Kidney tubule cell (primary cell): Measurements from ENCODE around the gene CDC6.

Experiments
- DNase-seq: peaks from one replicate; pipeline ENCODE4 v3.0.0-alpha.2; 2018; ENCODE audit warnings: low spot score

The CDC6 gene

DNA sequence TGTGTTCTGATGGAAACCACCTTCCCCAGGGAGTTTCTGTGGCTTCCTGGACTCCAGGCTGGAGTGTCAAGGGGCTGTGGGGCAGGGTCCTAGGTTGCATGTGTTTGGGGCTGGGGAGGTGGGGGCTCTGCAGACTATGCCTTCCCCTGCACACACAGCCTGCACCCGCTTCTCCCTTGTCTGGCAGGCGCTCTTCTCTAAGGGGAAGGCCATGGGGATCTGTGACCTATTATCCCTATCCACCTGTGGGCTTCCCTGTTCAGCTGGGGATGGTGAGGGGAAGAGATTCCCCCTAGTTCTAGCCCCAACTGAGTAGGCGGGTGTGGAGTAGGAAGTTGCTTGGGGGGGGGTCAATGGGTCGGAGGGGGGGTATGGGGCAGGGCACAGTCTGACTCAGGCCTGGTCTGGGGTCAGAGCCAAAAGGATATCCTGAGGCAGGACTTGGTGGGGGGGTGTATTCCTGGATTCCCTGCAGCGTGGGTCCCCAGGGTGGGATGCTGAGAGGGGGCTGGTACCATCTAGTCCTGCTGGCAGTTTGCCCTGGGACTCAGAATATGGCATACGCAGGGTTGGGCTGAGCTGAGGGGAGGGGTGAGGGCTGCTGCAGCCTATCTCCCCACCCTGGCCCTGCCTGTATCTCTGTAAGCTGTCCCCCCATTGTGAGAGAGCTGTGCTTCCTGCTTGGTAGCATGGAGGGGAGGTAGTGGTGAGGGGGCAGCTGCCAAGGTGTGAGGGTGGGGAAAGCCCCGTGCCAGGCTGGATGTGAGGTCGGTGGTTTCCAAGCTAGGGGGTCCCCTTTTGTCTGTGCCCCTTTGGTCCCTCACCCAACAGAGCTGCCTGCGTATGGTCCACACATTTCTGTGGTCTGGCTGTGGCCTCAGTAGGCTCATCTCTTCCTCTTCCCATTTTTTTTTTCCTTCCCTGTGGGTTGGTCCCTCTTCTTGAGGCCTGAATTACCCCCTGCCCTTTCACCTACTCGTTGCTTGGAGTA lies 36.0 kb downstream of the CDC6 start:
- no peak for DNase-seq

DNA sequence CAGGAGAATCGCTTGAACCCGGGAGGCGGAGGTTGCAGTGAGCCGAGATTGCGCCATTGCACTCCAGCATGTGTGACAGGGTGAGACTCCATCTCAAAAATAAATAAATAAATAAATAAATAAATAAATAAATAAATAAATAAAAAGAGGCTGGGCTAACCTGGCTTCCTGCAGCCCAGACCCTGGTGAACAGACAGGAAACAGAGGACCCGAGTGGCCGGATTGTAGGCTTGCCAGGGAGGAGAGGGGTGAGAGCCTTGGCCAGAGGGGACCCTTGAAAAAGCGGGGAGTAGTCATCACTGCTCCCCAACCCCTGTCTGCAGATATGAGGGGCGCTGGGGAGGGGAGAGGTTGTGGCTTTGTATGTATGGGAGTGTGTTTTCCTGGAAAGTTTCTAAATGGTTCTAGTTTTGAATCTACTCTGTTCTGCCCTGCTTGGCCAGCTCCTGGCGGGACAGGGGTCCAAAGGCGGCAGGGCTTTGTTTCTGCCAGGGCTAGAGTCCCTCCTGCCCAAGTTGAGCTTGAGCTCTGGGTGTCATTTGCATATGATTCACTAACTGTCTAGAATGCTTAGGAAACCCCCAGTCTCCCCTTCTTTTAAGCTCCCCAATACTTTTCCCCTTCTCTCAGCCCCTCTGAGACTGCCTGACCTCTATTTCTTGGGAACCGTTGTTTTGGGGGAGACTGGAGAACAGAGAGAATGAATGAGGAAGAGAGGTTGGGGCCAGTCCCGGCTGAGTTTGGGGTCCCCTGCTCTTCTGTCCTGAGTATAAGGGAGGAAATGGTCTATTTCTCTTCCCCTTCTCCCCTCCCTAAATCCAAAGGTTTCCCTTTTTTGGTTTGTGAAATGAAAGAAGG lies 37.7 kb downstream of the CDC6 start:
- DNase-seq: no peak

DNA sequence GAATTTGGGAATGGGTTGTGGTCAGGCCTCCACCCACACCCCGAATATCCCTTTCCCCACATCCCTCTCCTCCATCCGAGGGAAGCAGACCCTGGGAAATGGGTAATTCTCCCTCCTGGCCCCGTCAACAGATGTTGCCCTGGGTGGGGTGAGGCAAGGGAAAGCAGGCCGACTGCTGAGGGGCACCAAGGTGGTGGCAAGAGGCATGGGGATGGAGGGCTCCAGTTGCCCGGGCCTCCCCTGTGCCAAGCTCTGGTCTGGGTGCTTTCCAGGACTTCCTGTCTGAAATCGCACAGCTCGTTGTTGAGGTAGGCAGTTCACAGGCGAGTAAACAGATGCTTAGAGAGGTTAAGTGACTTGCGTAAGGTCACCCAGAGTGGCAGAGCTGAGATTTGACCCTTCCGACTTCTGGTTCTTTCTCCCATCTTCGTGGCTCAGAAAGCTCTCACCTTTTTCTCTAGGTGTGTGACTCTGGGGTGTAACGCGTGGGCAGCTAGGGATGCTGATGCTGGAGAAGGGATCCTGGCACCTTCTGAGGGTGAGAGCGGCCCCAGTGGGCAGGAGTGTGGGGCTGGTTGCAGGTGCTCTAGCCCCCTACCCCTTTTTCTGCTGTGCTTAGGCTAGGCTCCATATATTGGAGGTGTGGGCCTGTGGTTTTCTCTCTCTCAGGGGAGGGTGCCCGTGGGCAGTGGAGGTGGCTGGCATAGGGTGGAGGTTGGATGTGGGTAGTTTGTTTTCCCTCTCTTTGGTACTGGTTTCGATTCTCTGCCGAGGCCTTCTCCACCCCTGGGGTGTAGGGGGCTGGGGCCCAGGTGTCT lies 38.5 kb downstream of the CDC6 start:
- DNase-seq: no peak

DNA sequence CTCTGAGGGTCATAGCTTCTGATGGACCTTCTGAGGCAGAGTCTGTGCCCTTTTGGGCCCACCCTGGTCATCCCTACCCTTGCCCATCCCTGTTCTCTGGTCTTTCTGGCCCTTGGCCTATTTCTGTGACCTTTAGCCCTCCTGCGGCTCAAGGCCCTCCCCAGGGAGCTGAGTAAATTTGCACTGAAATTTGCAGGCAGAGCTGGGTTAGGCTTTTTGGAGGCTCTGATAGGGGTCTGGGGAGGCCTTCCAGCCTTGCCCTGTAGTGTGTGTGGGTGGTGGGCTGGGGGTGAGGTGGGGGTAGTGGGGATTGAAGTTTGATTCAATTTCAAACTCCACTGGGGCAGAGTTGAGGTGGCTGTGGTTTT lies 39.1 kb downstream of the CDC6 start:
- DNase-seq: no peak

DNA sequence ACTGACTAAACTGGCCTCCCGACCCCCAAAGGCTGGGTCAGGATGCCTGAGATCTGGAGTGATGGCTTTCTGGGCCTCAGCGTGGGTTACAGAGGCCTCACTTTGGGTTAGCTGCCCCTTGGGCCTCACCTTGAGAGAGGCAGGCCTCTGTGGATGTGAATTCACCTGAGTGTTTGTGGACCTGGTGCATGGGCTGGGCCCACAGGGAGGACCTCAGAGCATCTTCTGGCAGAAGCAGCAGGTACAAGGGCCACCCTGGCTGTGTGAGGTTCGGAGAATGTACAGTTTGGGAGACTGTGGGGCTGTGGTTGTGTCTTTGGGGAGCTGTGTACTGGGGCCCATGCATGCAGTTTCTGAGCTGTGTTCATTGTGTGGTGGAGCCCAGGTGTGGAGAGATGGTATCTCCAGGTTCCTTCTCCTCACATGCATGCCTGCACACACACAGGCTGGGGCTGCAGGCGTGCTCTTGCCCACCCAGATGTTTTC lies 39.6 kb downstream of the CDC6 start:
- no peak for DNase-seq

DNA sequence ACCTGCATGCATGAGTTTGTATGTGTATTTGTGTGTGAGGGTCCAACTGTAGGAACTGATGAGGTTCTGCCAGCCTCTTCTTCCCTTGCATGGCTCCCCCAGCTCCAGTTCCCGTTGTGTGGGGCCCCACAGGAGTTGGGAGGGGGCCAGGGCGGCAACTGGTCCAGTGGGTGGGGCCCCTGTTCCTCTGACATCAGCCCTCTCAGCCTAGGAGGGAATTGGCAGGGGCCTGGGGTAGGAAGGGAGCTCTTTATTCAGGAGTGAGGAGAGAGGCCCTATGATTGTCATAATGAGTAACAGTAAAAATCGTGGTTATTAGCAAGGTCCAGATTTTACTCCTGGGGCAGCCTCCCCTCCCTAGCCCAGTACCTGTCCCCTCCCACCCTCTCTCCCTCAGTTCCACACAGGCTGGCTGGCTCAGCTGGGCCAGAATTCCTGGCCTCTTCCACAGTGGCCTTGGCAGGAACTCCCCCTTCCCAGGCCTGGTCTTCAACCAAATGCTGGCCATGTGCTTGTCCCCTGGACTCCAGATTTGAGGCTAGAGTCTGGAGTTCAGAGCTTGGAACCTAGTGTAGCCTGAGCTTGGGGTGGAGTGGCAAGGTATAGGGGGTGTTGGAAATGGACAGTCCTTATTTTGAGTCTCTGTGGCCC lies 40.2 kb downstream of the CDC6 start:
- DNase-seq: no peak

DNA sequence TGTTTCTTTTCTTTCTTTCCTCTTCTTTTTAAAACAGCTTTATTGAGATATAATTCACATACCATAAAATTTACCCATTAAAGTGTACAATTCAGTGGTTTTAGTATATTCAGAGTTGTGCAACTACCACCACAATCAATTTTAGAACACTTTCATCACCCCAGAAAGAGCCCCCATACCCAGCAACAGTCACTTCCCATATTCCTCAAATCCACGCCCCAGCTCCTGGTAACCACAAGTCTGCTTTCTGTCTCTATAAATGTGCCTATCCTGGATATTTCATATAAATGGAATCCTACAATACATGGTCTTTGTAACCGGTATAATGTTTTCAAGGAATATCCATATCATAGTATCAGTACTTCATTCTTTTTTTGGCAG lies 40.7 kb downstream of the CDC6 start:
- DNase-seq: no peak

DNA sequence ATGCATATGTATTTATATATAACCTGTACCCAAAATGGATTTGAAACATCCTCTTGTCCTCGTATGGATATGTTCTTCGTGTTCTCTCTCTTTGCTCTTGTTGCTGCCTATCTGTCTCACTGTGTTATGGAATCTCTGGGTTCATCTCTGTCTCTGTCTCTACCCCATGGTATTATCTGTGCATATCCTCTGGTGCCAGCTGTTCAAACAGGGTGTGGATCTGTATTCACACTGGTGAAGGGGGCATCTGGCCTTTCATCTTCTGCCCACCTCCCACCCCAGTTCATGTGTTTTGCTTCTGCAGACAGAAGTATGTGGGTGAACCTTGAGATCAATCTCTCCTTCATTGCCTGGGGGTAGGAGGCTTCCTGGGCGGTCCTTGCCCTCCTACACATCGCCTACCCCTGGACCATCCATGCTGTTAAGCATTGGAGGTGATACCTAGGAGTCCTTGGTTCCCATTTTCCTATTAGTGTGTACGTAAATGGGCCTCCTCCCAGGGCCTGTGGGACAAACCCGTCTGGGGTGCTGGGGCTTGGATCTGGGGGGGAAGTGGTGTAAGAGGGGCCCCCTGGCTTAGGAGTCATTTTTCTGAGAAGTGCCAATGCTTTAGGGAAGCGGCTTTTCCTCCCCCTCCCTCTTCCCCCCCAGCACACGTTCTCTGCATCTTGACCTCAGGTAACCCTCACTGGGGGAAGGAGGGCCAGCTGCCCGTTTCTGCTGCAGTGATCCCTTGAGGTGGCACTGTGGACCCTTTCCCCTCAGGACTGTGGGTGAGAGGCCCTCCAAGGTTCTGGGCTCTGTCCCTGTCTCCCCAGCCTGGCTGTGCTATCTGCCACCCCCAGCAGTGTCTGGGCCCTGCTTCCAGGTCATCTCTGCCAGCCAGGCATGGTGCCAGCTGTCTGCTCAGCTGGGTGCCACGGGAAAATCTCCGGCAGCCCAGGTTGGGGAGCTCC lies 42.4 kb downstream of the CDC6 start:
- no peak for DNase-seq

DNA sequence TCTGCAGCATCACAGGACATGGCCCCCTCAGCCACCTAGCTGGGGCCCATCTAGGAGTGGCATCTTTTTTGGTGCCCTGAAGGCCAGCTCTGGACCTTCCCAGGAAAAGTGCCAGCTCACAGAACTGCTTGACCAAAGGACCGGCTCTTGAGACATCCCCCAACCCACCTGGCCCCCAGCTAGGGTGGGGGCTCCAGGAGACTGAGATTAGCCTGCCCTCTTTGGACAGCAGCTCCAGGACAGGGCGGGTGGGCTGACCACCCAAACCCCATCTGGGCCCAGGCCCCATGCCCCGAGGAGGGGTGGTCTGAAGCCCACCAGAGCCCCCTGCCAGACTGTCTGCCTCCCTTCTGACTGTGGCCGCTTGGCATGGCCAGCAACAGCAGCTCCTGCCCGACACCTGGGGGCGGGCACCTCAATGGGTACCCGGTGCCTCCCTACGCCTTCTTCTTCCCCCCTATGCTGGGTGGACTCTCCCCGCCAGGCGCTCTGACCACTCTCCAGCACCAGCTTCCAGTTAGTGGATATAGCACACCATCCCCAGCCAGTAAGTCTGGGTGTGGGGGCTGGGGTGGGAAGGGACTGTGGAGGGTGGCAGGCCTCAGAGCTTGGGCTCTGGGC lies 43.3 kb downstream of the CDC6 start:
- DNase-seq: no peak

DNA sequence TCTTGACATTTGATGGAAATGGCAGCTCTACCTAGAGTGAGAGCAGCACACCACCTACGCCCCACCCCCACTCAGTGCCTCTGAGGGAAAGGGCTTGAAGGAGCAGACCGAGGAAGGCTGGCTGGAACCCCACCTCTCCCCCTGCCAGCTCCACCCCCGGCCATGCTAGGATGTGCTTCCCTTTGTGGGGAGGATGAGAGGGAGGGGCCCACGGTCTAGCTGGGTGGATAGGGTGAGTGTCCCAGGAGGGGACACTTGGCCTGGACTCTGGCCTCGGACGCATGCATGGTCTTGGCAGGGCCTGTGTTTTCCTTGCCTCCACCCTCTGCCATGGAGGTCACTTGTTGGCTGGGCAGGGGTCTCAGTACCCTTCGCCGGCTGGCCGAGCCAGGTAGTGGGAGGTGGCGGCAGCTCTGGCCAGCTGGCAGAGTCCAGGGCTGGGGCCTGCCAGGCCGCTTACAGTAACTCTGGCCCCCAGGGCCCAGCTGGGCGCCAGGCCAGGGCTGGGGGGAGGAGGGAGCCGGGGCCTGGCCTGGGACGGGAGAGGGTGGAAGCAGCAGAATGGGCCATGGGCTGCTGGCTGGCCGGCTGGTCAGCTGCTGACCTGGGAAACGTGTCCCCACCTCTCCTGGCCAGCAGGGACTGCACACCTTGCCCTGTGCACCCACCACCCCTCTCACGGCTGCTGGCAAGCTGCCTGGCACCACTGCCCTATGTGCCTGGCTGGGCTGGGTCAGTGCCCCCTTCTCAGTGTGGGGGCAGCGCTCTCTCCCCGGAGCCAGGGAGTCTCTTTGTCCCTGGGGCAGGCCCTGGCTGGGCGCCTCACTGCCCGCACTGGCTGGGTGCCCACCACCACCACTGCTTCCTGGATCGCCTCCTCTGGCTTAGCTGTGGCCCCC lies 44.3 kb downstream of the CDC6 start:
- peak; percentile 63 for DNase-seq

DNA sequence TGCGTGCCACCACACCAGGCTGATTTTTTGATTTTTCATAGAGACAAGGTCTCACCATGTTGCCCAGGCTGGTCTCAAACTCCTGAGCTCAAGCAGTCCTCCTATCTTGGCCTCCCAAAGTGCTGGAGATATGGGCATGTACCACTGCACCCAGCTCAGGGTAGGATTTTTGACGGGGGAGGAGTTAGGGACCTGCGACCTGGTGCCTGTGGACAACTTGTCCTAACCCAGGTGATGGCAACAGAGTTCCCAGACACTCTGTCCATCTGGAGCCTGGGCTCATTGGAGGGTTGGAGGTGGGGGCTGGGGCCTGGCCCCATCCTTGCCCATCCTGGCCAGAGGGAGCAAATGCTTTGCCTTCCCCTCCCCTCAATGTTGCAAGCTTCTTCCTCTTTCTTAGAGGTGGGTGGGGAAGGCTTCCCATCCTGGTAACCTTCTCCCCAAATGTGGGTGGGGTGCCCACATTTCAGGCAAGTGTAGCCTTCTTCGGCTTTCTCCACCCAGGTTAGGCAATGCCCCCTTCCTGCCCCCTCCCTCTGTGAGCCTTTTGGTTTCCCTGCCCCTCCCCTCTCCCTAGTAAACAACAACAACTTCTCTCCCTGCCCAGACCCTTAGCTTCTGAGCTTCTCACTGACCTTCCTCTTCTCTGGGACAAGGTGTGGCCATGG lies 46.2 kb downstream of the CDC6 start:
- no peak for DNase-seq

DNA sequence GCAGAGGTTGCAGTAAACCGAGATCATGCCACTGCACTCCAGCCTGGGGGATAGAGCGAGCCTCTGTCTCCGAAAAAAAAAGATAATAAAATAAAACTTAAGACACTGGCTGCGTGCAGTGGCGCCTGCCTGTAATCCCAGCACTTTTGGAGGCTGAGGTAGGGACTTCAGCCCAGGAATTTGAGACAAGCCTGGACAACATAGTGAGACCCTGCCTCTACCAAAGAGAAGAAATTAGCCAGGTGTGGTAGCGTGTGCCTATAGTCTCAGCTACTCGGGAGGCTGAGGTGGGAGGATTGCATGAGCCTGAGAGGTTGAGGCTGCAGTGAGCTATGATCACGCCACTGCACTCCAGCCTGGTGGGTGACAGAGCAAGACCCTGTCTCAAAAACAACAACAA lies 47.9 kb downstream of the CDC6 start:
- no peak for DNase-seq

DNA sequence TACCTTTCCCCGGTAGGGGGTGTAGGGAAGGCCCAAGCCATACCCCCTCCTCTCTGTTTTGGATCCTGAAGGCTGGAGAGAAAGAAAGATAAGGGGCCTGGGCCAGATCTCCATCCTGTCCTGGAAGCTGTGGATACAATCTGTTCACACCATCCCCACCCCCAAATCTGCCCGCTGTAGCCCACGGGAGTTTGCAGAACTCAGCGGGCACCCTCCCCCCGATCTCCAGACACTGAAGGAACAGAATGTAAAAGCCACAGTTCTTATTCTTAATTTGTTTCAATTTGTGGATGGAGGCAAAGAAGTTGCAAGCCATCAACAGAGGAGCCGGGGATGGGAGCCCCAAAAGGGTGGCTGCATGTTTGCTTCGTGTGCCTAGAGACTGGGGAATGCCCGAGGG lies 49.7 kb downstream of the CDC6 start:
- no peak for DNase-seq

DNA sequence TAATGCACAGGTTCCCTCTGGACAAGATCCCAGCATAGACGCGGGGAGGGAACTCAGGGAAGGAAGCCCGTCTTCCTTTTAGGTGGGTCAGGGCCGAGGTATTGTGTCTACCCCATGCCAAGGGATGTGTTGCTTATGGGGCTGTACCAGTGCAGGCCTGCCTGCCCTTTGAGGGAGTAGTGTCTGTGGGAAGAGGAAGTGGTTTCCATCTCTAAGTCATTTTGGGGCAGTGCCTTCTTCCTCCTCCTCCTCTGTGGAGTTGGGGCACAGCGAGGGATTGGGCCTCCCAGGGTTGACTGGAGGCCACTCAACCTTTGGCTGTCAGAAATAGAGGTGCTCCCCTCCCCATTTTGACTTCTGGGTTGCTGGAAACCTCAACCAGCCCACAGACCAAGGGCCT lies 50.4 kb downstream of the CDC6 start:
- DNase-seq: no peak

DNA sequence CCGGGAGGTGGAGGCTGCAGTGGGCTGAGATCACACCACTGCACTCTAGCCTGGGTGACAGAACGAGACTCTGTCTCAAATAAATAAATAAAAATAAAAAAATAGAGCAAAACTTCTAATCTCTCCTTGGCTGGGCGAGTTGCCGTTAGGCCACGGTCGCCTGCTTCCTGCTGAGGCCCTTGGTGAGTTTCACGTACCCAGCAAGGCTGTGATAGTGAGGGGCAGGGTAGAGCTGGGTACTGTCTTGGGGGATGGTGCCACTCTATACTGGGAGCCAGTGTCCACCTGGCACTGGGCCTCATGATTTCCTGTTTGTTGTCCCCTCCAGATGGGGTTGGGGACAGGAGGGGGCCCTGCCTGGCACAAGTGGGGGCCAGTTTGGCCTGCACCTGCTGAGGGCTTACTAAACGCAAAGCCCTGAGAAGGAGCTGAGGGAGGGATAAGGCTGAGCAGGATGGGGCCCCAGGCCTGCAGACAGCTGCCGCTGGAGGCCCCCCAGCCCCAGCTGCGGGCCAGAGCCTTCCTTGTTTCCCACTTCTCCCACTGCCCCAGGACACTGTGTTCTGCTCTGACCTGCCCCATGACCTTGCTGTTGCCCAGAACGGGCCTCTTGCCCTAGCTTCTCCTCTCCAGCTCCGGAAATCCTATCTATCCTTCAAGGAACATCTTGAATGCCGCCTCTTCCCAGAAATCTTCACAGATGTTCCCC lies 51.4 kb downstream of the CDC6 start:
- no peak for DNase-seq

DNA sequence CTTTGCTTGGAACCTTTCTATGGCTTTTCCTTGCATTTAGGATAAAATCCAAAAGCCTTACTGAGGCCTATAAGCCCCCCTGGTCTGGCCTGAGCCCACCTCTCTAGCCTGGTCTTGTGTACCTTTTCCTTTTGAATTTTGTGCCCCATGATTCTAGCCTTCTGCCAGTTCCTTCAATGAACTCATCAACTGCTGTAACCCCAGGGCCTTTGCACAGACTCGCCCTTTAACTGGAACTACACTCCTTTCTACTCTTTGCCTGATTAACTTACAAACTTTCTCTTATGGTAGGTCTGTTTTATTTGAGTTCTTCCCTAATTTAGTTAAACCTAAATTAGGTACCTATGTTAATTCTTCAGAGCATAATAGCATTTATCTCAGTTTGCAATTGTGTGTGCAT lies 52.6 kb downstream of the CDC6 start:
- DNase-seq: no peak
